ENCODE results near the gene POC1A. TPM values are rescaled to one million over a fixed set of nuclear protein-coding genes. Genes with fewer than 3 reads are reported as not detected.

Gene POC1A
- total and polyA plus RNA-seq, 2 of the 8 experiments (the other 6 are each of a cell fraction or from before 2014, with no cell fraction given), result 35.7 to 39.2 TPM

DNA sequence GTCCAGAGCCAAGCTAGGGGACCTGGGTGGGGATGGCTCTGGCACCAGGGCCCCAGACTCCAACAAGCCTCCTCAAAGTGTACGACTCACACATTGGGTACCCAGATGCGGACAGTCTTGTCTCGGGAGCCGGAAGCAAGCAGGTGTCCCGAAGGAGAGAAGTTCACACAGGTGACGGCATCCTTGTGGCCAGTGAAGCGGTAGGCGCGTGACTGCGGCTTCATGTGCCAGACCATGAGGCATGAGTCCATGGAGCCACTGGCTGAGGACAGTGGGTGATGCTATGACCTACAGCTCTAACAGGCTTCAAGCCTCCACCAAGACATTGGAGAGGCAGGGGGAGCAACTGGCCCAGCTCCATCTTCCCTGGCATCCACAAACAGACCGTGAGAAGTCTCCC lies 4.5 kb downstream of the POC1A start (continued):
- TF ChIP-seq, protein P1, sequence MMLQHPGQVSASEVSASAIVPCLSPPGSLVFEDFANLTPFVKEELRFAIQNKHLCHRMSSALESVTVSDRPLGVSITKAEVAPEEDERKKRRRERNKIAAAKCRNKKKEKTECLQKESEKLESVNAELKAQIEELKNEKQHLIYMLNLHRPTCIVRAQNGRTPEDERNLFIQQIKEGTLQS (IDR thresholded peaks at IDR 0.05; ENCODE audit: insufficient read depth, low read depth, low read length), result no peak
- no peak for TF ChIP-seq SP4 (IDR thresholded peaks at IDR 0.05; ENCODE audit: low read length)
- TF ChIP-seq SIRT6 (IDR thresholded peaks at IDR 0.05; ENCODE audit: low read length), result no peak
- no peak for TF ChIP-seq MAFK (IDR thresholded peaks at IDR 0.05; ENCODE audit: low read depth, low read length)
- TF ChIP-seq EP300 (IDR thresholded peaks at IDR 0.05; ENCODE audit: borderline replicate concordance in 1 of 2, low read depth in 2 of 2, low read length in 2 of 2), result no peak
- TF ChIP-seq CREB1 (IDR thresholded peaks at IDR 0.05), result no peak
- TF ChIP-seq, protein P2, sequence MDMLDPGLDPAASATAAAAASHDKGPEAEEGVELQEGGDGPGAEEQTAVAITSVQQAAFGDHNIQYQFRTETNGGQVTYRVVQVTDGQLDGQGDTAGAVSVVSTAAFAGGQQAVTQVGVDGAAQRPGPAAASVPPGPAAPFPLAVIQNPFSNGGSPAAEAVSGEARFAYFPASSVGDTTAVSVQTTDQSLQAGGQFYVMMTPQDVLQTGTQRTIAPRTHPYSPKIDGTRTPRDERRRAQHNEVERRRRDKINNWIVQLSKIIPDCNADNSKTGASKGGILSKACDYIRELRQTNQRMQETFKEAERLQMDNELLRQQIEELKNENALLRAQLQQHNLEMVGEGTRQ (IDR thresholded peaks at IDR 0.05; ENCODE audit: low read length), result no peak

Measured in H1 (cell line).